IMR-90 (cell line): ENCODE measurements around the gene TTC24. TPM values are rescaled to one million over a fixed set of nuclear protein-coding genes. Genes with fewer than 3 reads are reported as not detected.
A peak's percentile ranks its signal among the peaks of the same experiment; 100 is the strongest.

Source experiments
- ATAC-seq: fragments of 200-7000 bp; cut with Tn5 transposase; 2 replicates; pipeline ENCODE4 v1.9.1; 2020; ENCODE audit warnings: low read depth, mild to moderate bottlenecking, moderate library complexity
- BruUV-seq: library from RNA; stranded (reverse); fragments of 400-500 nt; replicated peaks from 2 replicates; lab custom pipeline; 2021; lab: Mats Ljungman, UMichigan
- CTCF ChIA-PET: fragments of 300-600 bp; formaldehyde crosslinking; extraction: SDS; loops from one replicate; lab custom pipeline; 2021; ENCODE audit warnings: antibody characterized with exemption; lab: Yijun Ruan, JAX
- POLR2A ChIA-PET: fragments of 300-600 bp; sonication (Branson Sonifier 250); formaldehyde crosslinking; loops from one replicate; lab custom pipeline; 2022; ENCODE audit warnings: antibody characterized with exemption; ENCODE audit not compliant: unreplicated experiment; lab: Charles Lee
- DNase-seq: peaks from one replicate; pipeline ENCODE4 v3.0.0; 2013
- H2AFZ ChIP-seq: replicated peaks from 2 replicates; pipeline ENCODE3; 2013; ENCODE audit warnings: low read length, mild to moderate bottlenecking; ENCODE audit not compliant: poor library complexity
- H2AK5ac ChIP-seq: 2 replicates; pipeline ENCODE4 v1.6.1; 2013; ENCODE audit warnings: low read depth, low read length, inconsistent platforms
- H2AK9ac ChIP-seq: replicated peaks from 2 replicates; pipeline ENCODE3; 2013; ENCODE audit warnings: mild to moderate bottlenecking, low read depth, low read length, moderate library complexity; ENCODE audit not compliant: poor library complexity
- H2BK120ac ChIP-seq: 2 replicates; pipeline ENCODE4 v1.6.1; 2013; ENCODE audit warnings: low read depth, low read length, inconsistent platforms
- H2BK15ac ChIP-seq: 3 replicates; pipeline ENCODE4 v1.6.1; 2013; ENCODE audit warnings: low read depth, low read length, inconsistent platforms
- H2BK20ac ChIP-seq: 2 replicates; pipeline ENCODE4 v1.6.1; 2013; ENCODE audit warnings: low read depth, mild to moderate bottlenecking, inconsistent platforms, low read length, moderate library complexity
- H2BK5ac ChIP-seq: 2 replicates; pipeline ENCODE4 v1.6.1; 2013; ENCODE audit warnings: mild to moderate bottlenecking, low read depth, low read length, inconsistent platforms; ENCODE audit not compliant: poor library complexity, severe bottlenecking
- H3K14ac ChIP-seq: replicated peaks from 2 replicates; pipeline ENCODE4 v1.6.1; 2013; ENCODE audit warnings: low read depth, low read length, inconsistent platforms
- H3K18ac ChIP-seq: 2 replicates; pipeline ENCODE4 v1.6.1; 2013; ENCODE audit warnings: low read depth, low read length, control low read depth
- H3K23ac ChIP-seq: 2 replicates; pipeline ENCODE4 v1.6.1; 2013; ENCODE audit warnings: low read depth, low read length, inconsistent platforms
- H3K27ac ChIP-seq: 2 replicates; pipeline ENCODE4 v1.5.1; 2013; ENCODE audit warnings: mild to moderate bottlenecking, control low read depth, low read length; ENCODE audit not compliant: insufficient read depth
- H3K27me3 ChIP-seq: 2 replicates; pipeline ENCODE4 v1.6.1; 2013; ENCODE audit warnings: low read length; ENCODE audit not compliant: control insufficient read depth, insufficient read depth
- H3K36me3 ChIP-seq: 2 replicates; pipeline ENCODE4 v1.6.1; 2013; ENCODE audit warnings: low read length, mixed read lengths; ENCODE audit not compliant: control insufficient read depth, insufficient read depth
- H3K4ac ChIP-seq: 2 replicates; pipeline ENCODE4 v1.6.1; 2013; ENCODE audit warnings: low read depth, low read length, inconsistent platforms
- H3K4me1 ChIP-seq: 2 replicates; pipeline ENCODE4 v1.6.1; 2013; ENCODE audit warnings: low read length, mixed read lengths; ENCODE audit not compliant: control insufficient read depth, insufficient read depth
- H3K4me2 ChIP-seq: 2 replicates; pipeline ENCODE4 v1.6.1; 2013; ENCODE audit warnings: low read depth, mild to moderate bottlenecking, control low read depth, low read length, moderate library complexity
- H3K4me3 ChIP-seq: 2 replicates; pipeline ENCODE4 v1.5.1; 2013; ENCODE audit warnings: low read depth, mild to moderate bottlenecking, control low read depth, low read length, moderate library complexity; ENCODE audit not compliant: insufficient read depth
- H3K56ac ChIP-seq: 2 replicates; pipeline ENCODE4 v1.6.1; 2013; ENCODE audit warnings: low read length, inconsistent platforms; ENCODE audit not compliant: insufficient read depth; ENCODE audit errors: extremely low read depth
- H3K79me1 ChIP-seq, 2 experiments: 2 replicates each; pipeline ENCODE4 v1.6.1; 2013; ENCODE audit warnings: low read length in 2 of 2, inconsistent platforms in 1 of 2, low read depth in 1 of 2
- H3K9ac ChIP-seq: 2 replicates; pipeline ENCODE4 v1.6.1; 2013; ENCODE audit warnings: low read depth, low read length, control low read depth
- H3K9me1 ChIP-seq: 2 replicates; pipeline ENCODE4 v1.6.1; 2013; ENCODE audit warnings: low read length, inconsistent platforms; ENCODE audit not compliant: insufficient read depth
- H3K9me3 ChIP-seq: 2 replicates; pipeline ENCODE4 v1.6.1; 2013; ENCODE audit warnings: low read length; ENCODE audit not compliant: control insufficient read depth, insufficient read depth
- H4K20me1 ChIP-seq: 2 replicates; pipeline ENCODE4 v1.6.1; 2013; ENCODE audit warnings: low read length, inconsistent platforms; ENCODE audit not compliant: insufficient read depth
- H4K5ac ChIP-seq: 2 replicates; pipeline ENCODE4 v1.6.1; 2013; ENCODE audit warnings: mild to moderate bottlenecking, low read depth, low read length, control low read depth
- H4K8ac ChIP-seq, 2 experiments: 2 replicates each; pipeline ENCODE4 v1.6.1; 2013; ENCODE audit warnings: low read depth in 2 of 2, low read length in 2 of 2, control low read depth in 1 of 2, inconsistent platforms in 1 of 2
- H4K91ac ChIP-seq: 2 replicates; pipeline ENCODE4 v1.6.1; 2013; ENCODE audit warnings: low read depth, low read length, inconsistent platforms; ENCODE audit not compliant: insufficient read depth
- CEBPB ChIP-seq: IDR thresholded peaks from 2 replicates; pipeline ENCODE4 v1.6.1; 2012; ENCODE audit warnings: low read depth, low read length, improper control_type of control experiment
- FOS ChIP-seq: fragments of 150-350 bp; IDR thresholded peaks from 2 replicates; pipeline ENCODE4 v1.6.1; 2016; ENCODE audit warnings: low read depth, low read length
- RCOR1 ChIP-seq: IDR thresholded peaks from 2 replicates; pipeline ENCODE4 v1.6.1; 2012; ENCODE audit warnings: mild to moderate bottlenecking, low read length, improper control_type of control experiment; ENCODE audit not compliant: insufficient replicate concordance
- WGBS, 2 experiments: methylation state at CpG; one replicate each; pipeline versions ENCODE4 v1.1.5 to v1.1.7; 2013; ENCODE audit warnings: missing lambda C conversion rate in 2 of 2; ENCODE audit not compliant: insufficient read length in 1 of 2; ENCODE audit errors: extremely low coverage in 2 of 2; 5-methylcytosine and 5-hydroxymethylcytosine counted together
- dilution Hi-C: fragments of 300-500 bp; cut with HindIII; formaldehyde crosslinking; loops from one replicate; pipeline ENCODE4 v1.14.3; 2018; ENCODE audit warnings: low sequenced_read_pairs; ENCODE audit not compliant: unreplicated experiment
- in situ Hi-C: fragments of 300-500 bp; cut with MboI; formaldehyde crosslinking; loops from 3 replicates; pipeline ENCODE4 v1.14.3; 2019; ENCODE audit warnings: low sequenced_read_pairs, inconsistent platforms, mixed read lengths
- intact Hi-C: fragments of 100-400 bp; cut with micrococcal nuclease; formaldehyde crosslinking; loops from 2 replicates; pipeline ENCODE4 v1.10.0; 2022
- polyA plus RNA-seq, 3 experiments: library from polyadenylated mRNA; depleted of rRNA; stranded (reverse); fragments of >200 nt; gene quantifications; 2 replicates each; pipeline ENCODE4 v1.2.3, GENCODE V29; 2012; ENCODE audit warnings: low replicate concordance in 1 of 3
- total RNA-seq: library from RNA; depleted of rRNA; stranded (reverse); fragments of >200 nt; gene quantifications from 2 replicates; pipeline ENCODE4 v1.2.3, GENCODE V29; 2012

TTC24 gene
- total and polyA plus RNA-seq, 2 of the 4 experiments (the other 2 are of a cell fraction), result not detected

DNA sequence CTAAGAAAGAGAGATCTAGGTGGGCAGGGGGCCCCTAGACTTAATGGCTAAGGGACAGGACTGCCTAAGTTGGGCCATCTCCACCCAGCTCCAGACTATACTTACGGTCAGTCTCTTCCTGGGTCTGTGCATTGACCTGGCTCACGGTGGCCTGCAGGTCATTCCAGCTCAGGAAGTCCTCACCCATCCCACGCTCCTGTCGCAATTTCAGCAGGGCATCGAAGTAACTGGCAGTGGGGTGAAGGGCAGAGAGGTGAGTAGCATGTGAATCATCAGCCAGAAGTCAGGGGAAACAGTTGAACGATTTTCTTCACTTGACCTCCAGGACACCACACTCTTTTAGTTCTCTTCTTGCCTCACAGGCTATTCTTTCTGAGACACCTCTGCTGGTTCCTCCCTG lies 27.7 kb upstream of the TTC24 start:
- no peak overlapping the region for H4K8ac ChIP-seq
- POLR2A ChIA-PET, result no interaction called here
- intact Hi-C loops, result no loop called here
- H3K9me3 ChIP-seq, result no peaks in the 10 kb centered on the region
- H3K14ac ChIP-seq, result peak overlapping the region; percentile 63
- H3K4me1 ChIP-seq, result no peaks in the 10 kb centered on the region
- no peak overlapping the region for H2AFZ ChIP-seq
- H4K91ac ChIP-seq, result no peak overlapping the region
- in situ Hi-C loops, result no loop called here
- H3K27me3 ChIP-seq, result no peaks in the 10 kb centered on the region
- peaks cover 12% of the 10 kb centered on the region for H3K36me3 ChIP-seq
- no peak overlapping the region for H3K9ac ChIP-seq
- WGBS, 2 experiments, result 90% methylated on average over 2 of the region's 6 CpGs; no CpG with 5 or more reads in 1 of the 2 experiments
- H2BK5ac ChIP-seq, result no peak overlapping the region
- no peak overlapping the region for H4K5ac ChIP-seq
- CTCF ChIA-PET, result no interaction called here
- H3K27ac ChIP-seq, result no peak overlapping the region
- ATAC-seq (no peak), DNase-seq (peak; percentile 19)
- H2AK5ac ChIP-seq, result 0 out of 2 replicates have a peak overlapping the region, but pooled peaks have one; percentile 46
- H2BK120ac ChIP-seq, result no peak overlapping the region
- H3K4ac ChIP-seq, result no peak overlapping the region
- H4K20me1 ChIP-seq, result no peaks in the 10 kb centered on the region
- H2BK15ac ChIP-seq, result no peak overlapping the region
- no peak overlapping the region for H3K18ac ChIP-seq
- H2BK20ac ChIP-seq, result no peak overlapping the region
- H3K56ac ChIP-seq, result no peak overlapping the region
- H3K4me2 ChIP-seq, result no peak overlapping the region
- H3K23ac ChIP-seq, result no peak overlapping the region
- 0 out of 2 replicates have a peak, but pooled peaks have one; percentile 27 for TF ChIP-seq FOS
- peak; percentile 75 for TF ChIP-seq CEBPB
- TF ChIP-seq RCOR1, result no peak
- H2AK9ac ChIP-seq, result no peak overlapping the region
- dilution Hi-C loops, result no loop called here
- BruUV-seq, result no TSS peak
- no peak overlapping the region for H3K4me3 ChIP-seq
- peaks cover 13% of the 10 kb centered on the region for H3K9me1 ChIP-seq
- H3K79me1 ChIP-seq, result peaks cover 0 to 22% of the 10 kb centered on the region in 2 experiments; a peak in 3 of 4 replicates
